ENCODE measurements around the gene TRHDE.

GRCh38 chr12:72273499-72273837, 1.3 kb downstream of the TRHDE start:
- no peak for TF ChIP-seq POLR2A (IDR thresholded peaks at IDR 0.05; ENCODE audit: low read depth, low read length)
- no peak for TF ChIP-seq TAF1 (IDR thresholded peaks at IDR 0.05; ENCODE audit: borderline replicate concordance, low read depth, low read length)

All from GM12892 (cell line).